A673 (cell line): ENCODE results near the gene PDE4B.

ENCODE experiments used
- EZH2 ChIP-seq: fragments of 200-600 bp; sonication (generic); IDR thresholded peaks from 2 replicates; pipeline ENCODE4 v1.6.1; 2017; ENCODE audit warnings: borderline replicate concordance, low read depth, mild to moderate bottlenecking, mixed read lengths, antibody characterized with exemption, low read length; ENCODE audit not compliant: poor library complexity, severe bottlenecking
- TF ChIP-seq, protein P1 (sequence below): fragments of 300-800, 200-600 bp; sonication (generic); conservative IDR thresholded peaks from 2 replicates; pipeline ENCODE4 v1.5.1; 2017; ENCODE audit warnings: low read depth, mild to moderate bottlenecking, antibody characterized with exemption, low read length, moderate library complexity, mixed read lengths

DNA sequence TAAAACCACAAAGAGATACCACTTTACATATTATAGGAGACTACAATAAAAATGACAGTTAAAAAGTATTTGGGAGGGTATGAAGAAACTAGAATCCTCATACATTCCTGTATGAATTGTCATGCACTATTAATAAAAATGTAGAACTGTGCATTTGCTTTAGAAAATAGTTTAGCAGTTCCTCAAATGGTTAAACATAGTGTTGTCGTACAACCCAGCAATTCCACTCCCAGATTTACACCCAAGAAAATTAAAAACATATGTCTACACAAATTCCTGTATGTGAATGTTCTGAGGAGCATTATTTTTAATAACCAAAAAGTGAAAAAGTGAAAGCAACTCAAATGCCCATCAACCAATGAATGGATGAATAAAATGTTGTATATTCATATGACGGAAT is 23.1 kb upstream of the PDE4B start:
- TF ChIP-seq, protein P1, sequence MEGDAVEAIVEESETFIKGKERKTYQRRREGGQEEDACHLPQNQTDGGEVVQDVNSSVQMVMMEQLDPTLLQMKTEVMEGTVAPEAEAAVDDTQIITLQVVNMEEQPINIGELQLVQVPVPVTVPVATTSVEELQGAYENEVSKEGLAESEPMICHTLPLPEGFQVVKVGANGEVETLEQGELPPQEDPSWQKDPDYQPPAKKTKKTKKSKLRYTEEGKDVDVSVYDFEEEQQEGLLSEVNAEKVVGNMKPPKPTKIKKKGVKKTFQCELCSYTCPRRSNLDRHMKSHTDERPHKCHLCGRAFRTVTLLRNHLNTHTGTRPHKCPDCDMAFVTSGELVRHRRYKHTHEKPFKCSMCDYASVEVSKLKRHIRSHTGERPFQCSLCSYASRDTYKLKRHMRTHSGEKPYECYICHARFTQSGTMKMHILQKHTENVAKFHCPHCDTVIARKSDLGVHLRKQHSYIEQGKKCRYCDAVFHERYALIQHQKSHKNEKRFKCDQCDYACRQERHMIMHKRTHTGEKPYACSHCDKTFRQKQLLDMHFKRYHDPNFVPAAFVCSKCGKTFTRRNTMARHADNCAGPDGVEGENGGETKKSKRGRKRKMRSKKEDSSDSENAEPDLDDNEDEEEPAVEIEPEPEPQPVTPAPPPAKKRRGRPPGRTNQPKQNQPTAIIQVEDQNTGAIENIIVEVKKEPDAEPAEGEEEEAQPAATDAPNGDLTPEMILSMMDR, result no peak
- TF ChIP-seq EZH2, result no peak
